Mucosa of descending colon (tissue), 3 donors: Measurements from ENCODE around the gene RAB40A. TPM values are rescaled to one million over a fixed set of nuclear protein-coding genes. Genes with fewer than 3 reads are reported as not detected.

ENCODE experiments used
- ATAC-seq: fragments of 200-7000 bp; cut with Tn5 transposase; one replicate; pipeline ENCODE4 v1.9.1; 2020; ENCODE audit warnings: mild to moderate bottlenecking, moderate library complexity
- DNase-seq, 3 donors: peaks; one replicate each; pipeline ENCODE4 v3.0.0-alpha.2; 2020
- H3K36me3 ChIP-seq: fragments of 200-600 bp; one replicate; pipeline ENCODE4 v1.8.0; 2021; ENCODE audit warnings: low read depth, mild to moderate bottlenecking
- H3K4me1 ChIP-seq: fragments of 200-600 bp; one replicate; pipeline ENCODE4 v1.8.0; 2021; ENCODE audit warnings: low read depth, mild to moderate bottlenecking
- H3K4me3 ChIP-seq: fragments of 200-600 bp; one replicate; pipeline ENCODE4 v1.8.0; 2021; ENCODE audit warnings: mild to moderate bottlenecking
- H3K9me3 ChIP-seq: fragments of 200-600 bp; one replicate; pipeline ENCODE4 v1.8.0; 2021; ENCODE audit warnings: mild to moderate bottlenecking
- CTCF ChIP-seq: fragments of 200-600 bp; IDR thresholded peaks from one replicate; pipeline ENCODE4 v1.8.0; 2022; ENCODE audit warnings: antibody characterized with exemption, mild to moderate bottlenecking
- intact Hi-C, 2 donors: fragments of 100-400 bp; cut with DNase I in 1 of 2; cut with micrococcal nuclease in 1 of 2; formaldehyde crosslinking; loops; one replicate each; pipeline versions ENCODE4 v1.11.0 to v1.11.1; 2022; cut with DNase I, micrococcal nuclease
- total RNA-seq, 3 donors: library from RNA; stranded (reverse); fragmentation: NEBNext Ultra II Directional in 2 of 3; extraction: Animal tissue kit (Norgen Biotek cat#: 25700) in 2 of 3; gene quantifications; one replicate each; pipeline versions ENCODE4 v1.2.1 to v1.2.4, GENCODE V29; 2021 to 2023
- donor health status: DM: no; HTN: no; CAD: no; lungs with moderate emphysema.
- donor health status: DM: no; HTN: no; CAD: no.
- donor health status: DM: no; HTN: yes; CAD: no.

Gene RAB40A
- total RNA-seq, 3 donors from 2014 or later = 0.17 to 0.28 TPM; not detected in 1

- no peak overlapping the region for H3K4me3 ChIP-seq
- no peaks in the 10 kb centered on the region for H3K9me3 ChIP-seq
- no peaks in the 10 kb centered on the region for H3K4me1 ChIP-seq
- ATAC-seq (no peak), DNase-seq (no peak)
- no peaks in the 10 kb centered on the region for H3K36me3 ChIP-seq
- intact Hi-C loops = no loop called here
- no peak for TF ChIP-seq CTCF
These were observed 30.5 kb downstream of the RAB40A start for GRCh38 chrX:103488794-103489193.

- H3K36me3 ChIP-seq = no peaks in the 10 kb centered on the region
- DNase-seq (no peak), ATAC-seq (no peak)
- intact Hi-C loops = no loop called here
- H3K9me3 ChIP-seq = no peaks in the 10 kb centered on the region
- no peaks in the 10 kb centered on the region for H3K4me1 ChIP-seq
- H3K4me3 ChIP-seq = no peak overlapping the region
- no peak for TF ChIP-seq CTCF
These were observed 31.0 kb downstream of the RAB40A start for GRCh38 chrX:103488332-103488731.

- Histone ChIP-seq H3K4me1 (no peaks in the 10 kb centered on the region), H3K9me3 (no peaks in the 10 kb centered on the region), H3K4me3 (no peak overlapping the region), H3K36me3 (no peaks in the 10 kb centered on the region)
- no peak for ATAC-seq
- no peak for DNase-seq
- intact Hi-C loops = no loop called here
- TF ChIP-seq CTCF = no peak
These were observed 35.6 kb downstream of the RAB40A start for GRCh38 chrX:103483720-103484119.

GRCh38 chrX:103480526-103480925 is 38.8 kb downstream of the RAB40A start:
- H3K9me3 ChIP-seq = no peaks in the 10 kb centered on the region
- ATAC-seq = no peak
- intact Hi-C loops = no loop called here
- TF ChIP-seq CTCF = no peak
- no peaks in the 10 kb centered on the region for H3K36me3 ChIP-seq
- no peak overlapping the region for H3K4me3 ChIP-seq
- no peaks in the 10 kb centered on the region for H3K4me1 ChIP-seq
- DNase-seq = no peak

- H3K4me3 ChIP-seq = no peak overlapping the region
- DNase-seq (no peak), ATAC-seq (no peak)
These were observed 41.8 kb downstream of the RAB40A start for GRCh38 chrX:103477496-103477895.

More at GRCh38 chrX:103477496-103477895, 41.8 kb downstream of the RAB40A start:
- Histone ChIP-seq H3K4me1 (no peaks in the 10 kb centered on the region), H3K9me3 (no peaks in the 10 kb centered on the region), H3K36me3 (no peaks in the 10 kb centered on the region)
- intact Hi-C loops = no loop called here
- no peak for TF ChIP-seq CTCF
